H1 (cell line): ENCODE measurements around the gene APOL1.

Experiments used
- CHD1 ChIP-seq: IDR thresholded peaks from 2 replicates; pipeline ENCODE4 v1.6.1; 2012; ENCODE audit warnings: low read depth, low read length, improper control_type of control experiment
- CREB1 ChIP-seq: IDR thresholded peaks from 2 replicates; pipeline ENCODE4 v1.6.1; 2012; ENCODE audit warnings: inconsistent platforms
- CTCF ChIP-seq, 3 experiments: IDR thresholded peaks; 1 replicate in 2 of 3; 2 replicates in 1 of 3; pipeline versions ENCODE4 v1.5.1 to v1.6.1; 2011; ENCODE audit warnings: low read length in 3 of 3, mild to moderate bottlenecking in 3 of 3, inconsistent platforms in 2 of 3, low read depth in 1 of 3, moderate library complexity in 1 of 3; ENCODE audit not compliant: insufficient read depth in 1 of 3; ENCODE audit errors: control extremely low read depth in 1 of 3
- EP300 ChIP-seq, 2 experiments: IDR thresholded peaks; 1 replicate in 1 of 2; 2 replicates in 1 of 2; pipeline ENCODE4 v1.6.1; 2011 to 2012; ENCODE audit warnings: low read depth in 2 of 2, low read length in 2 of 2, mild to moderate bottlenecking in 2 of 2, borderline replicate concordance in 1 of 2, inconsistent platforms in 1 of 2, moderate library complexity in 1 of 2
- EZH2 ChIP-seq: fragments of 200-600 bp; sonication (generic); IDR thresholded peaks from 2 replicates; pipeline ENCODE4 v1.7.1; 2012; ENCODE audit warnings: low read depth, mild to moderate bottlenecking, moderate library complexity, low read length, inconsistent platforms; ENCODE audit not compliant: severe bottlenecking
- HDAC6 ChIP-seq: IDR thresholded peaks from one replicate; pipeline ENCODE4 v1.7.1; 2012; ENCODE audit warnings: low read depth, mild to moderate bottlenecking, inconsistent platforms, low read length, moderate library complexity
- JUND ChIP-seq: IDR thresholded peaks from 2 replicates; pipeline ENCODE4 v1.6.1; 2011; ENCODE audit warnings: mild to moderate bottlenecking, improper control_type of control experiment, low read length
- MAX ChIP-seq: IDR thresholded peaks from 2 replicates; pipeline ENCODE4 v1.6.1; 2012; ENCODE audit warnings: inconsistent platforms
- POLR2A ChIP-seq, 2 experiments: IDR thresholded peaks; 1 replicate in 1 of 2; 2 replicates in 1 of 2; pipeline ENCODE4 v1.6.1; 2011; ENCODE audit warnings: low read depth in 2 of 2, low read length in 2 of 2, mild to moderate bottlenecking in 2 of 2; ENCODE audit errors: control extremely low read depth in 1 of 2
- POLR2AphosphoS5 ChIP-seq: IDR thresholded peaks from 2 replicates; pipeline ENCODE4 v1.6.1; 2011; ENCODE audit warnings: low read depth, low read length
- RAD21 ChIP-seq, 2 experiments: IDR thresholded peaks in 1 of 2; conservative IDR thresholded peaks in 1 of 2; 2 replicates each; pipeline ENCODE4 v1.6.1; 2011; ENCODE audit warnings: low read depth in 2 of 2, low read length in 2 of 2, improper control_type of control experiment in 1 of 2, inconsistent platforms in 1 of 2, mild to moderate bottlenecking in 1 of 2, moderate library complexity in 1 of 2
- RXRA ChIP-seq: IDR thresholded peaks from 2 replicates; pipeline ENCODE4 v1.6.1; 2011; ENCODE audit warnings: low read depth, mild to moderate bottlenecking, low read length, moderate library complexity; ENCODE audit not compliant: insufficient read depth
- SP4 ChIP-seq: IDR thresholded peaks from 2 replicates; pipeline ENCODE4 v1.6.1; 2012; ENCODE audit warnings: low read length, inconsistent platforms

DNA sequence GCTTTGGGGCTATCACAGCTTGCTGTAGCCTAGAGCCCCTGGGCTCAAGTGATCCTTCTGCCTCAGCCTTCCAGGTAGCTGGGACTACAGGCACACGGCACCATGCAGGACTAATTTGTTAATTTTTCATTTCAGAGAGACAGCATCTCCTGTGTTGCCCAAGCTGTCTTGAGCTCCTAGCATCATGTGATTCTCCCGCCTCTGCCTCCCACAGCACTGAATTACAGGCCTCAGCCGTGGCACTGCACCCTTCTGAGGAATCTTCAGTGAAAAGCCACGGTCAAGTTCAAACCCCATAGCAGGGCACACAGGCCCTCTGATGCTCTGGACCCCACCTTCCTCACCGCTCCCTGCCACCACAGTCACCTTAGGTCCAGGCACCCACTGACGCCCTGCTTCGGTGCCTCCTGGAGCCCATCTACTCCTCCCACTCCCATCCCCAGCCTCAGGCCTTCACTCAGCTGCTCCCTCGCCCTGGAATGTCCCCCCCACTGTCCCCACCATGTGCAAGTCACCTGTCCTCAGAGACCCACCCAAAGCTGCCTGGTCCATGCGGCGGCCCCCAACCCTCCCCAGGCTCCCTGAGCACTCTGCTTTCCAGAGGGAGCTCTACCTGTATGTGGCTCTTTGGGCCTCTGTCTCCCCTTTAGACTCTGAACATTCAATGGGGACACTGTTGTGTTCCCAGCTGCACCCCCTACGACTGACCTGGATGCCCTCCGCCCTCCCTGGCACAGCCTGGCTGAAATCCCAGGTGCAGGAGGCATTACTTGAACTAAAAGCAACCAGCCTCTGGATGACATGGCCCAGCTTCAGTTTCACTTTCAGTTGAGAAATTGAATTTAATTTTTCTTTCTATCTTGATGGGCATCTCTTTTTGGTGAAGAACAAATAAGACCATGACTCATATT lies 15.2 kb upstream of the APOL1 start:
- no peak for TF ChIP-seq EP300 (IDR thresholded peaks at IDR 0.05; ENCODE audit: borderline replicate concordance in 1 of 2, low read depth in 2 of 2, low read length in 2 of 2)
- TF ChIP-seq MAX: no peak
- no peak for TF ChIP-seq EZH2
- no peak for TF ChIP-seq POLR2A (IDR thresholded peaks at IDR 0.05; ENCODE audit: control extremely low read depth in 1 of 2, low read depth in 2 of 2, low read length in 2 of 2)
- no peak for TF ChIP-seq RXRA
- no peak for TF ChIP-seq CREB1
- TF ChIP-seq CHD1: no peak
- no peak for TF ChIP-seq CTCF (IDR thresholded peaks at IDR 0.05; ENCODE audit: control extremely low read depth in 1 of 3, insufficient read depth in 1 of 3, low read depth in 1 of 3, low read length in 3 of 3)
- TF ChIP-seq RAD21 (IDR thresholded peaks at IDR 0.05 in 1 of 2, conservative IDR thresholded peaks at IDR 0.05 in 1 of 2; ENCODE audit: low read depth in 2 of 2, low read length in 2 of 2): no peak
- TF ChIP-seq HDAC6: no peak
- TF ChIP-seq JUND: no peak
- no peak for TF ChIP-seq SP4
- TF ChIP-seq POLR2AphosphoS5: no peak
